HepG2 (cell line): Measurements from ENCODE around the gene RGP1. TPM values are rescaled to one million over a fixed set of nuclear protein-coding genes. Genes with fewer than 3 reads are reported as not detected.
A peak's percentile ranks its signal among the peaks of the same experiment; 100 is the strongest.

ENCODE experiments used
- E2F2 ChIP-seq: sonication (generic); formaldehyde crosslinking; IDR thresholded peaks from 2 replicates; pipeline ENCODE4 v1.4.0; 2020; ENCODE audit warnings: missing genetic modification reagents, borderline replicate concordance
- GMEB1 ChIP-seq: sonication (generic); formaldehyde crosslinking; IDR thresholded peaks from 2 replicates; pipeline ENCODE4 v1.5.1; 2020; ENCODE audit warnings: missing genetic modification reagents, mild to moderate bottlenecking, borderline replicate concordance
- HCFC1 ChIP-seq: fragments of 150-350 bp; IDR thresholded peaks from 2 replicates; pipeline ENCODE4 v1.6.1; 2014; ENCODE audit warnings: low read depth, low read length
- HNRNPH1 ChIP-seq: fragments of 200-400 bp; formaldehyde crosslinking; optimal IDR thresholded peaks from 2 replicates; pipeline ENCODE3; 2017; ENCODE audit warnings: mild to moderate bottlenecking, low read depth, low read length
- KDM5A ChIP-seq: fragments of 200-600 bp; sonication (generic); IDR thresholded peaks from 2 replicates; pipeline ENCODE4 v1.7.0; 2018; ENCODE audit warnings: antibody characterized with exemption, mild to moderate bottlenecking, low read length, borderline replicate concordance
- MNT ChIP-seq: fragments of 450-650 bp; IDR thresholded peaks from 2 replicates; pipeline ENCODE4 v1.6.1; 2016
- NFRKB ChIP-seq: fragments of 450-650 bp; IDR thresholded peaks from 2 replicates; pipeline ENCODE4 v1.6.1; 2017
- NR2F6 ChIP-seq, 2 experiments: IDR thresholded peaks; 2 replicates each; pipeline ENCODE4 v1.6.1; 2016; ENCODE audit warnings: antibody characterized with exemption in 1 of 2, mild to moderate bottlenecking in 1 of 2
- RBM22 ChIP-seq: fragments of 200-400 bp; formaldehyde crosslinking; optimal IDR thresholded peaks from 2 replicates; pipeline ENCODE3; 2017; ENCODE audit warnings: mild to moderate bottlenecking, low read length, moderate library complexity
- SALL1 ChIP-seq: sonication (generic); formaldehyde crosslinking; IDR thresholded peaks from 2 replicates; pipeline ENCODE4 v1.8.0; 2022; ENCODE audit warnings: mild to moderate bottlenecking, missing genetic modification reagents
- SATB2 ChIP-seq: sonication (generic); formaldehyde crosslinking; IDR thresholded peaks from 2 replicates; pipeline ENCODE4 v1.5.0; 2020; ENCODE audit warnings: missing genetic modification reagents
- SETDB1 ChIP-seq: sonication (generic); formaldehyde crosslinking; IDR thresholded peaks from 2 replicates; pipeline ENCODE4 v1.5.1; 2020; ENCODE audit warnings: missing genetic modification reagents, mild to moderate bottlenecking, borderline replicate concordance
- SIX4 ChIP-seq: sonication (generic); formaldehyde crosslinking; IDR thresholded peaks from 2 replicates; pipeline ENCODE4 v1.4.0; 2020; ENCODE audit warnings: missing genetic modification reagents
- SNAI1 ChIP-seq: sonication (generic); formaldehyde crosslinking; IDR thresholded peaks from 2 replicates; pipeline ENCODE4 v1.5.0; 2020; ENCODE audit warnings: mild to moderate bottlenecking, missing genetic modification reagents, borderline replicate concordance
- STAT5B ChIP-seq: sonication (generic); formaldehyde crosslinking; IDR thresholded peaks from 2 replicates; pipeline ENCODE4 v1.4.0; 2020; ENCODE audit warnings: missing genetic modification reagents
- ZKSCAN8 ChIP-seq: IDR thresholded peaks from 2 replicates; pipeline ENCODE4 v1.6.1; 2016; ENCODE audit warnings: borderline replicate concordance, missing genetic modification reagents, missing compliant biosample characterization
- ZNF256 ChIP-seq: sonication (generic); formaldehyde crosslinking; conservative IDR thresholded peaks from 2 replicates; pipeline ENCODE4 v1.4.0; 2020; ENCODE audit warnings: missing genetic modification reagents
- ZNF33B ChIP-seq: sonication (generic); formaldehyde crosslinking; IDR thresholded peaks from 2 replicates; pipeline ENCODE4 v1.5.1; 2020; ENCODE audit warnings: mild to moderate bottlenecking, missing genetic modification reagents
- ZNF451 ChIP-seq: sonication (generic); formaldehyde crosslinking; IDR thresholded peaks from 2 replicates; pipeline ENCODE4 v1.5.0; 2020; ENCODE audit warnings: mild to moderate bottlenecking, missing genetic modification reagents
- ZNF577 ChIP-seq: sonication (generic); formaldehyde crosslinking; IDR thresholded peaks from 2 replicates; pipeline ENCODE4 v1.4.0; 2020; ENCODE audit warnings: mild to moderate bottlenecking, low read depth, missing genetic modification reagents, borderline replicate concordance
- ZNF605 ChIP-seq: sonication (generic); formaldehyde crosslinking; IDR thresholded peaks from 2 replicates; pipeline ENCODE4 v1.8.0; 2022; ENCODE audit warnings: mild to moderate bottlenecking, missing genetic modification reagents
- ZNF790 ChIP-seq: sonication (generic); formaldehyde crosslinking; IDR thresholded peaks from 2 replicates; pipeline ENCODE4 v1.8.0; 2022; ENCODE audit warnings: missing genetic modification reagents, mild to moderate bottlenecking, borderline replicate concordance
- polyA plus RNA-seq, 8 experiments: library from polyadenylated mRNA; depleted of rRNA in 3 of 8; stranded (reverse) in 7 of 8; unstranded in 1 of 8; fragments of >200 nt; fragmentation: Illumina TruSeq in 4 of 8; extraction: Trizol in 4 of 8; gene quantifications; 2 replicates each; pipeline versions ENCODE4 v1.2.1 to v1.2.3, GENCODE V29; 2011 to 2016; ENCODE audit warnings: low read depth in 4 of 8, missing spikeins in 1 of 8, mixed read lengths in 1 of 8; ENCODE audit not compliant: insufficient read depth in 1 of 8
- total RNA-seq, 5 experiments: library from RNA; depleted of rRNA; stranded (reverse); fragments of >200 nt; fragmentation: Illumina TruSeq; extraction: Trizol; gene quantifications; 2 replicates each; pipeline ENCODE4 v1.2.3, GENCODE V29; 2016; ENCODE audit warnings: low read depth in 1 of 5

The RGP1 gene
- total and polyA plus RNA-seq, 2 of the 13 experiments (the other 11 are each of a cell fraction or from before 2014, with no cell fraction given): 12.7 to 21.0 TPM

GRCh38 chr9:35756275-35757225 lies 7.5 kb downstream of the RGP1 start (continued):
- 0 out of 2 replicates have a peak, but pooled peaks have one; percentile 14 for TF ChIP-seq ZKSCAN8 (CRISPR knock-in tag)
- TF ChIP-seq SATB2 (CRISPR knock-in tag): 0 out of 2 replicates have a peak, but pooled peaks have one; percentile 57
- no peak for TF ChIP-seq HCFC1
- TF ChIP-seq GMEB1 (CRISPR knock-in tag): peak; percentile 20; the same call in 1 of the 2 replicates
- TF ChIP-seq RBM22: no peak
- no peak for TF ChIP-seq KDM5A
- no peak for TF ChIP-seq SIX4 (CRISPR knock-in tag)
- TF ChIP-seq ZNF256: no peak; the same call in 1 of the 2 replicates
- no peak for TF ChIP-seq NR2F6 (IDR thresholded peaks at IDR 0.05)
- TF ChIP-seq NR2F6 (CRISPR knock-in tag; IDR thresholded peaks at IDR 0.05): peak; percentile 49
- TF ChIP-seq ZNF790 (CRISPR knock-in tag): peak; percentile 39; the same call in 1 of the 2 replicates
- TF ChIP-seq E2F2 (CRISPR knock-in tag): peak; percentile 75; the same call in 1 of the 2 replicates
- peak; percentile 58 for TF ChIP-seq HNRNPH1
- 0 out of 2 replicates have a peak, but pooled peaks have one; percentile 72 for TF ChIP-seq ZNF33B (CRISPR knock-in tag)
- peak; percentile 69 for TF ChIP-seq ZNF605 (CRISPR knock-in tag)
- TF ChIP-seq NFRKB: no peak
- TF ChIP-seq MNT: no peak
- peak; percentile 35 for TF ChIP-seq SALL1 (CRISPR knock-in tag)
- TF ChIP-seq SETDB1 (CRISPR knock-in tag): no peak
- TF ChIP-seq SNAI1: peak; percentile 90; the same call in 1 of the 2 replicates
- no peak for TF ChIP-seq STAT5B (CRISPR knock-in tag)
- TF ChIP-seq ZNF451 (CRISPR knock-in tag): peak; percentile 46; the same call in 1 of the 2 replicates
- no peak for TF ChIP-seq ZNF577 (CRISPR knock-in tag)
